ENCODE data around the gene NTN4.

DNA sequence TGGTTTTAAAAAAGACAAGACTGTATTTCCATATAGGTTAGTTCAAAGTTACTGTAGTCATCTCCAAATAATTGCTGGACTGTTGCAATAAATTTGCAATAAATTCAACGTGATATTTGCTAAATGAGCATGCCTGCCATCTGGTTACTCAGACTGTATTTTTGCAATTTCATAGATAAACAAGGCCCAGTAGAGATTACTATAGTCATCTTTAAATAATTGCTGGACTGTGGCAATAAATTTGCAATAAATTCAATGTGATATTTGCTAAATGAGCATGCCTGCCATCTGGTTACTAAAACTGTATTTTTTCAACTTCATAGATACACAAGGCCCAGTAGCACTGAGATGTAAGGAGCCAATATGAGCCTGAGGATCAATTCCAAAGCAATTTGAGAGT lies 5.6 kb downstream of the NTN4 start:
- TF ChIP-seq POLR2A (IDR thresholded peaks at IDR 0.05) (no peak), POLR2AphosphoS5 (IDR thresholded peaks at IDR 0.05) (no peak)
- TF ChIP-seq, protein P1, sequence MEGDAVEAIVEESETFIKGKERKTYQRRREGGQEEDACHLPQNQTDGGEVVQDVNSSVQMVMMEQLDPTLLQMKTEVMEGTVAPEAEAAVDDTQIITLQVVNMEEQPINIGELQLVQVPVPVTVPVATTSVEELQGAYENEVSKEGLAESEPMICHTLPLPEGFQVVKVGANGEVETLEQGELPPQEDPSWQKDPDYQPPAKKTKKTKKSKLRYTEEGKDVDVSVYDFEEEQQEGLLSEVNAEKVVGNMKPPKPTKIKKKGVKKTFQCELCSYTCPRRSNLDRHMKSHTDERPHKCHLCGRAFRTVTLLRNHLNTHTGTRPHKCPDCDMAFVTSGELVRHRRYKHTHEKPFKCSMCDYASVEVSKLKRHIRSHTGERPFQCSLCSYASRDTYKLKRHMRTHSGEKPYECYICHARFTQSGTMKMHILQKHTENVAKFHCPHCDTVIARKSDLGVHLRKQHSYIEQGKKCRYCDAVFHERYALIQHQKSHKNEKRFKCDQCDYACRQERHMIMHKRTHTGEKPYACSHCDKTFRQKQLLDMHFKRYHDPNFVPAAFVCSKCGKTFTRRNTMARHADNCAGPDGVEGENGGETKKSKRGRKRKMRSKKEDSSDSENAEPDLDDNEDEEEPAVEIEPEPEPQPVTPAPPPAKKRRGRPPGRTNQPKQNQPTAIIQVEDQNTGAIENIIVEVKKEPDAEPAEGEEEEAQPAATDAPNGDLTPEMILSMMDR (IDR thresholded peaks at IDR 0.05), result no peak

Data from prostate gland (tissue), 2 donors.